Measurements from ENCODE around the gene KRT7. TPM values are rescaled to one million over a fixed set of nuclear protein-coding genes. Genes with fewer than 3 reads are reported as not detected.

Gene KRT7
- total and polyA plus RNA-seq, 2 donors (not counting 1 experiment from before 2014, with no cell fraction given): not detected

GRCh38 chr12:52212701-52213563, 20.1 kb upstream of the KRT7 start:
- peaks cover 47% of the 10 kb centered on the region for H3K27me3 Mint-ChIP-seq
- ChIA-PET POLR2A (no interaction called here), CTCF (interaction anchor here (1.3 kb wide), 1 partner anchor 9 kb away, joined by 3 read pairs; no protein-coding TSS in a partner anchor)
- no peaks in the 10 kb centered on the region for H3K4me1 ChIP-seq (ENCODE audit: control insufficient read depth in 2 of 2, insufficient read depth in 2 of 2, low read length in 2 of 2)
- H3K36me3 ChIP-seq (replicated peaks in 1 of 2; ENCODE audit: control extremely low read depth in 1 of 2, control insufficient read depth in 1 of 2, extremely low read depth in 1 of 2, insufficient read depth in 2 of 2, low read length in 1 of 2): no peaks in the 10 kb centered on the region
- H3K4me2 ChIP-seq (replicated peaks; ENCODE audit: low read depth, low read length, poor library complexity, severe bottlenecking): no peak overlapping the region
- no peak overlapping the region for H3K4me3 ChIP-seq (ENCODE audit: control extremely low read depth in 1 of 5, extremely low read depth in 1 of 5, insufficient read depth in 1 of 5, low read depth in 2 of 5, low read length in 4 of 5)
- intact Hi-C loops (cut with micrococcal nuclease): no loop called here
- H3K4me3 Mint-ChIP-seq: no peak overlapping the region
- no peak overlapping the region for H3K9ac ChIP-seq (ENCODE audit: low read length)
- ATAC-seq (ENCODE audit: low read depth) (no peak), DNase-seq (no peak)
- H3K9me3 Mint-ChIP-seq (ENCODE audit: insufficient read depth): no peaks in the 10 kb centered on the region
- no peak overlapping the region for H3K27ac ChIP-seq (ENCODE audit: low read length in 2 of 2)
- H3K27ac Mint-ChIP-seq: no peak overlapping the region
- no peak overlapping the region for H2AFZ ChIP-seq (ENCODE audit: insufficient read depth, low read depth, low read length, poor library complexity, severe bottlenecking)
- WGBS (ENCODE audit: insufficient coverage): 73% methylated on average over 12 of the region's 13 CpGs
- TF ChIP-seq CTCF (IDR thresholded peaks at IDR 0.05): no peak
- no peak for TF ChIP-seq EZH2 (IDR thresholded peaks at IDR 0.05; ENCODE audit: borderline replicate concordance, insufficient read depth, low read depth, low read length, poor library complexity, severe bottlenecking)
- H3K79me2 ChIP-seq (ENCODE audit: control insufficient read depth, insufficient read depth, low read length): no peaks in the 10 kb centered on the region
- no peaks in the 10 kb centered on the region for H3K4me1 Mint-ChIP-seq
- H3K9me3 ChIP-seq (ENCODE audit: control extremely low read depth in 1 of 3, control insufficient read depth in 2 of 3, insufficient read depth in 1 of 3, low read length in 2 of 3): no peaks in the 10 kb centered on the region
- H3K27me3 ChIP-seq (replicated peaks in 1 of 4; ENCODE audit: control extremely low read depth in 1 of 4, control insufficient read depth in 3 of 4, insufficient read depth in 4 of 4, low read length in 3 of 4): peaks cover 0 to 4% (median 0%) of the 10 kb centered on the region in 4 experiments
- no peaks in the 10 kb centered on the region for H4K20me1 ChIP-seq (ENCODE audit: control insufficient read depth, insufficient read depth, low read length, poor library complexity, severe bottlenecking)
